Measurements from ENCODE around the gene CDK5RAP2.
"Not testable (repeated sequence)": the region's sequence is repeated elsewhere in the genome, so short reads cannot be mapped to it uniquely, and the experiment has no call there.

- not testable (repeated sequence) for TF ChIP-seq POLR2A, CTCF (IDR thresholded peaks at IDR 0.05)
These were observed 118.3 kb downstream of the CDK5RAP2 start for GRCh38 chr9:120461677-120462076.
